DND-41 (cell line): Measurements from ENCODE around the gene ARSJ.
A peak's percentile ranks its signal among the peaks of the same experiment; 100 is the strongest.

Experiments used
- ATAC-seq: fragments of 200-7000 bp; cut with Tn5 transposase; 3 replicates; pipeline ENCODE4 v1.9.1; 2021; ENCODE audit warnings: low read depth; ENCODE audit not compliant: insufficient read depth
- DNase-seq: peaks from one replicate; pipeline ENCODE4 v3.0.0-alpha.2; 2020
- H2AFZ ChIP-seq: 2 replicates; pipeline ENCODE4 v1.6.0; 2012; ENCODE audit warnings: low read depth, low read length
- H3K27ac ChIP-seq: 2 replicates; pipeline ENCODE4 v1.5.1; 2012; ENCODE audit warnings: low read length, inconsistent platforms
- H3K27me3 ChIP-seq: fragments of 200-600 bp; sonication (generic); 2 replicates; pipeline ENCODE4 v1.6.0; 2012; ENCODE audit warnings: low read length, mild to moderate bottlenecking, inconsistent platforms; ENCODE audit not compliant: insufficient read depth, poor library complexity
- H3K36me3 ChIP-seq: 2 replicates; pipeline ENCODE4 v1.5.1; 2012; ENCODE audit warnings: low read length, inconsistent platforms; ENCODE audit not compliant: insufficient read depth
- H3K4me1 ChIP-seq: 2 replicates; pipeline ENCODE4 v1.5.1; 2012; ENCODE audit warnings: mild to moderate bottlenecking, low read length; ENCODE audit not compliant: insufficient read depth
- H3K4me2 ChIP-seq: 2 replicates; pipeline ENCODE4 v1.6.0; 2012; ENCODE audit warnings: mild to moderate bottlenecking, moderate library complexity, low read length, inconsistent platforms; ENCODE audit not compliant: insufficient read depth
- H3K4me3 ChIP-seq, 2 experiments: fragments of 200-600 bp in 1 of 2; shearing (Covaris generic) in 1 of 2; 2 replicates each; pipeline ENCODE4 v1.5.1; 2012 to 2016; ENCODE audit warnings: inconsistent platforms in 2 of 2, low read length in 2 of 2, mild to moderate bottlenecking in 2 of 2, low read depth in 1 of 2, moderate library complexity in 1 of 2
- H3K79me2 ChIP-seq: 2 replicates; pipeline ENCODE4 v1.6.0; 2012; ENCODE audit warnings: low read length, inconsistent platforms; ENCODE audit not compliant: insufficient read depth
- H3K9ac ChIP-seq: 2 replicates; pipeline ENCODE4 v1.6.0; 2012; ENCODE audit warnings: low read depth, mild to moderate bottlenecking, inconsistent platforms, low read length, moderate library complexity
- H3K9me3 ChIP-seq: 2 replicates; pipeline ENCODE4 v1.5.1; 2012; ENCODE audit warnings: low read length, moderate library complexity, mild to moderate bottlenecking, inconsistent platforms; ENCODE audit not compliant: insufficient read depth, severe bottlenecking
- H4K20me1 ChIP-seq: 2 replicates; pipeline ENCODE4 v1.6.0; 2012; ENCODE audit warnings: low read length; ENCODE audit not compliant: insufficient read depth
- CTCF ChIP-seq: IDR thresholded peaks from 2 replicates; pipeline ENCODE4 v1.5.1; 2012; ENCODE audit warnings: borderline replicate concordance, low read length, moderate library complexity, mild to moderate bottlenecking; ENCODE audit not compliant: poor library complexity, severe bottlenecking; ENCODE audit errors: extremely low read depth
- EZH2 ChIP-seq: IDR thresholded peaks from 3 replicates; pipeline ENCODE4 v1.6.1; 2012; ENCODE audit warnings: borderline replicate concordance, low read depth, mild to moderate bottlenecking, moderate library complexity, low read length, inconsistent platforms; ENCODE audit not compliant: severe bottlenecking

Gene ARSJ

GRCh38 chr4:113952452-113953029, 26.9 kb downstream of the ARSJ start:
- ATAC-seq (peak; percentile 85), DNase-seq (peak; percentile 33)
- Histone ChIP-seq H3K9ac (no peak overlapping the region), H3K79me2 (no peaks in the 10 kb centered on the region), H3K4me2 (no peak overlapping the region), H3K36me3 (no peaks in the 10 kb centered on the region), H3K4me3 (no peak overlapping the region), H3K4me1 (no peaks in the 10 kb centered on the region), H3K9me3 (no peaks in the 10 kb centered on the region), H4K20me1 (no peaks in the 10 kb centered on the region), H2AFZ (no peak overlapping the region), H3K27ac (no peak overlapping the region), H3K27me3 (peaks cover 4% of the 10 kb centered on the region)
- TF ChIP-seq CTCF (peak; percentile 69), EZH2 (no peak)

- TF ChIP-seq EZH2 (no peak), CTCF (no peak)
- ATAC-seq (no peak), DNase-seq (no peak)
- no peak overlapping the region for H3K27ac ChIP-seq
- no peak overlapping the region for H2AFZ ChIP-seq
- H4K20me1 ChIP-seq, result no peaks in the 10 kb centered on the region
- H3K4me3 ChIP-seq, result no peak overlapping the region
- no peaks in the 10 kb centered on the region for H3K79me2 ChIP-seq
- no peaks in the 10 kb centered on the region for H3K9me3 ChIP-seq
- H3K27me3 ChIP-seq, result no peaks in the 10 kb centered on the region
- H3K9ac ChIP-seq, result no peak overlapping the region
- H3K36me3 ChIP-seq, result no peaks in the 10 kb centered on the region
- H3K4me2 ChIP-seq, result no peak overlapping the region
- H3K4me1 ChIP-seq, result no peaks in the 10 kb centered on the region
Observed at GRCh38 chr4:113951263-113951662, 28.2 kb downstream of the ARSJ start.

- Histone ChIP-seq H4K20me1 (no peaks in the 10 kb centered on the region), H3K79me2 (no peaks in the 10 kb centered on the region), H3K9ac (no peak overlapping the region), H3K4me2 (no peak overlapping the region), H3K9me3 (no peaks in the 10 kb centered on the region), H3K27ac (no peak overlapping the region), H3K27me3 (no peaks in the 10 kb centered on the region), H3K4me1 (no peaks in the 10 kb centered on the region), H2AFZ (no peak overlapping the region), H3K36me3 (no peaks in the 10 kb centered on the region), H3K4me3 (no peak overlapping the region)
- TF ChIP-seq EZH2, result no peak
- TF ChIP-seq CTCF, result no peak
- DNase-seq, result no peak
- ATAC-seq, result no peak
Observed at GRCh38 chr4:113950207-113950606, 29.2 kb downstream of the ARSJ start.
